GM12801 (cell line): Measurements from ENCODE around the gene HTR5A.

Source experiments
- CTCF ChIP-seq: IDR thresholded peaks from one replicate; pipeline ENCODE4 v1.5.1; 2011; ENCODE audit warnings: control low read depth; ENCODE audit not compliant: insufficient read length; ENCODE audit errors: extremely low read depth

HTR5A gene

GRCh38 chr7:155069992-155070751 is at the start of gene HTR5A:
TSS of gene HTR5A (plus strand) at chr7:155070324. CDS start at chr7:155070900, 576 bp downstream.
- no peak for TF ChIP-seq CTCF

GRCh38 chr7:155020996-155021395 is 49.1 kb upstream of the HTR5A start:
- no peak for TF ChIP-seq CTCF

GRCh38 chr7:155021699-155022145 is 48.4 kb upstream of the HTR5A start:
- no peak for TF ChIP-seq CTCF

GRCh38 chr7:155027879-155028278 is 42.2 kb upstream of the HTR5A start:
- TF ChIP-seq CTCF, result no peak

GRCh38 chr7:155032978-155033377 is 37.1 kb upstream of the HTR5A start:
- TF ChIP-seq CTCF, result no peak

- no peak for TF ChIP-seq CTCF
Observed at GRCh38 chr7:155038335-155038734, 31.8 kb upstream of the HTR5A start.

GRCh38 chr7:155043756-155044155 is 26.4 kb upstream of the HTR5A start:
- no peak for TF ChIP-seq CTCF
